GM23248 (cell line): Measurements from ENCODE around the gene CHD3.

Experiments used
- EZH2 ChIP-seq: fragments of 200-600 bp; sonication (generic); IDR thresholded peaks from 2 replicates; pipeline ENCODE4 v1.6.1; 2018; ENCODE audit warnings: antibody characterized with exemption, mild to moderate bottlenecking; ENCODE audit not compliant: insufficient read depth, poor library complexity, severe bottlenecking
- EZH2phosphoT487 ChIP-seq: fragments of 200-600 bp; sonication (generic); IDR thresholded peaks from 2 replicates; pipeline ENCODE4 v1.6.1; 2018; ENCODE audit warnings: antibody characterized with exemption, moderate library complexity, mild to moderate bottlenecking, low read depth; ENCODE audit not compliant: insufficient read depth

DNA sequence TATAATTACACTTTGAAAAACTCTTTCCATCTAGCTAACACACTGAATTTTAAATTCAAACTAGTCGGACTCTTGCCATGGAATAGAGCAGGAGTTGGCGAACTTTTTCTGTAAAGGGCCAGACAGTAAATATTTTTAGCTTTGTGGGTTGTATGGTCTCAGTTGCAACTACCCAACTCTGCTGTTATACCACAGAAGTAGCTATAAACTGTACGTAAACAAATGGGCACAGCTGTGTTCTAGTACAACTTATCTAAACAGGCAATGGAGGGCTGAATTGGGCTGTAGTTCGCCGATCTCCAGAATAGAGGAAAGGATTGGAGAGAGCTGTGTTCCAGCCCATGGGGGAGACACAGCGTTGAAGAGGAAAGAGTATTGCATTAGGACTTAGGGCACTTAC is 52.2 kb downstream of the CHD3 start:
- TF ChIP-seq EZH2, result no peak
- TF ChIP-seq EZH2phosphoT487, result no peak
